RWPE1 (cell line): ENCODE results near the gene S100A7A.
"Not testable (repeated sequence)": the region's sequence is repeated elsewhere in the genome, so short reads cannot be mapped to it uniquely, and the experiment has no call there.

Experiments
- CTCF ChIA-PET: fragments of 350-600 bp; sonication (Branson Sonifier 250); formaldehyde crosslinking; extraction: SDS; loops from one replicate; lab custom pipeline; 2021; lab: Yijun Ruan, JAX
- POLR2A ChIA-PET: fragments of 400-600 bp; formaldehyde crosslinking; extraction: SDS; loops from one replicate; lab custom pipeline; 2020; ENCODE audit warnings: antibody characterized with exemption; ENCODE audit not compliant: low non-redundant PET; lab: Yijun Ruan, JAX
- DNase-seq: peaks from one replicate; pipeline ENCODE4 v3.0.0; 2012; ENCODE audit warnings: low spot score
- H3K27ac ChIP-seq: fragments of 450-650 bp; 2 replicates; pipeline ENCODE4 v1.5.1; 2017
- CTCF ChIP-seq: fragments of 450-650 bp; conservative IDR thresholded peaks from 2 replicates; pipeline ENCODE4 v1.5.1; 2017; ENCODE audit warnings: low read depth, mild to moderate bottlenecking

Gene S100A7A

GRCh38 chr1:153403421-153404085, 12.8 kb upstream of the S100A7A start:
- ChIA-PET CTCF (interaction anchor here (0.6 to 1.1 kb wide), 3 partner anchors 50 to 470 kb away, joined by 3 to 4 read pairs (median 3); no protein-coding TSS in a partner anchor), POLR2A (no interaction called here)
- H3K27ac ChIP-seq = no peak overlapping the region
- TF ChIP-seq CTCF = no peak
- no peak for DNase-seq

GRCh38 chr1:153404086-153404635, 12.2 kb upstream of the S100A7A start:
- ChIA-PET POLR2A (no interaction called here), CTCF (interaction anchor here (0.5 to 1.6 kb wide), 9 partner anchors 13 to 1178 kb away, joined by 3 to 11 read pairs (median 3); partner anchors contain the start of genes S100A12 and S100A8)
- no peak overlapping the region for H3K27ac ChIP-seq
- no peak for DNase-seq
- no peak for TF ChIP-seq CTCF

GRCh38 chr1:153404768-153405167, 11.6 kb upstream of the S100A7A start:
- TF ChIP-seq CTCF = peak; percentile 59
- POLR2A ChIA-PET = no interaction called here
- H3K27ac ChIP-seq = no peak overlapping the region
- peak; percentile 58 for DNase-seq
- CTCF ChIA-PET = interaction anchor here (0.5 to 1.6 kb wide), 12 partner anchors 10 to 1179 kb away, joined by 3 to 11 read pairs (median 3); partner anchors contain the start of genes S100A12 and S100A8

GRCh38 chr1:153405825-153406599, 10.3 kb upstream of the S100A7A start:
- POLR2A ChIA-PET, DNase-seq, H3K27ac ChIP-seq: not testable (repeated sequence)
- CTCF ChIA-PET = interaction anchor here (1.4 to 1.6 kb wide), 2 partner anchors 53 to 88 kb away, joined by 7 to 11 read pairs; no protein-coding TSS in a partner anchor

GRCh38 chr1:153407274-153407673, 9.0 kb upstream of the S100A7A start:
- POLR2A ChIA-PET, DNase-seq, H3K27ac ChIP-seq: not testable (repeated sequence)
- CTCF ChIA-PET = interaction anchor here (1.1 to 1.2 kb wide), 2 partner anchors 52 to 88 kb away, joined by 3 to 5 read pairs; no protein-coding TSS in a partner anchor

- POLR2A ChIA-PET, CTCF ChIA-PET, H3K27ac ChIP-seq, DNase-seq: not testable (repeated sequence)
Measured at GRCh38 chr1:153413961-153414360, 2.4 kb upstream of the S100A7A start.

- DNase-seq = no peak
- no peak overlapping the region for H3K27ac ChIP-seq
- CTCF ChIA-PET = interaction anchor here (0.5 to 1.0 kb wide), 2 partner anchors 48 to 154 kb away, joined by 3 read pairs; no protein-coding TSS in a partner anchor
- no peak for TF ChIP-seq CTCF
- POLR2A ChIA-PET = no interaction called here
Measured at GRCh38 chr1:153417136-153417888, 992 bp downstream of the S100A7A start.

- CTCF ChIA-PET, DNase-seq, H3K27ac ChIP-seq, POLR2A ChIA-PET: not testable (repeated sequence)
Measured at GRCh38 chr1:153418758-153419435, 2.6 kb downstream of the S100A7A start.

GRCh38 chr1:153419436-153419793, 3.1 kb downstream of the S100A7A start:
- DNase-seq, POLR2A ChIA-PET, CTCF ChIA-PET, H3K27ac ChIP-seq: not testable (repeated sequence)
